SK-N-MC (cell line): ENCODE data around the gene SMCO4.
"Not testable (repeated sequence)": the region's sequence is repeated elsewhere in the genome, so short reads cannot be mapped to it uniquely, and the experiment has no call there.

Experiments
- DNase-seq: peaks from one replicate; pipeline ENCODE4 v3.0.0-alpha.2; 2011; ENCODE audit warnings: low read depth, low spot score
- H3K27ac ChIP-seq: fragments of 200-600 bp; sonication (generic); 2 replicates; pipeline ENCODE4 v1.5.1; 2016; ENCODE audit warnings: mixed run types
- H3K36me3 ChIP-seq: fragments of 200-600 bp; sonication (generic); 2 replicates; pipeline ENCODE4 v1.6.1; 2017; ENCODE audit warnings: antibody characterized with exemption, low read length, mixed read lengths; ENCODE audit not compliant: insufficient read depth
- H3K4me3 ChIP-seq: fragments of 200-600 bp; sonication (generic); 2 replicates; pipeline ENCODE4 v1.5.1; 2016
- H3K9ac ChIP-seq: fragments of 200-600 bp; sonication (generic); 2 replicates; pipeline ENCODE4 v1.8.0; 2017; ENCODE audit warnings: mixed run types, mixed read lengths; ENCODE audit not compliant: insufficient read length
- H3K9me3 ChIP-seq: fragments of 200-600 bp; sonication (generic); 2 replicates; pipeline ENCODE4 v1.6.1; 2017; ENCODE audit warnings: low read depth, mild to moderate bottlenecking, antibody characterized with exemption, low read length, moderate library complexity, mixed read lengths
- EZH2 ChIP-seq: fragments of 200-600 bp; sonication (generic); IDR thresholded peaks from one replicate; pipeline ENCODE4 v1.6.1; 2017; ENCODE audit warnings: antibody characterized with exemption
- FOXP2 ChIP-seq: optimal IDR thresholded peaks from 2 replicates; pipeline ENCODE3; 2011; ENCODE audit warnings: mild to moderate bottlenecking, moderate library complexity; ENCODE audit not compliant: insufficient read depth; ENCODE audit errors: extremely low read length, control extremely low read depth
- POLR2AphosphoS5 ChIP-seq: IDR thresholded peaks from 2 replicates; pipeline ENCODE4 v1.6.1; 2012; ENCODE audit warnings: mild to moderate bottlenecking, low read depth, low read length, borderline replicate concordance

SMCO4 gene

DNA sequence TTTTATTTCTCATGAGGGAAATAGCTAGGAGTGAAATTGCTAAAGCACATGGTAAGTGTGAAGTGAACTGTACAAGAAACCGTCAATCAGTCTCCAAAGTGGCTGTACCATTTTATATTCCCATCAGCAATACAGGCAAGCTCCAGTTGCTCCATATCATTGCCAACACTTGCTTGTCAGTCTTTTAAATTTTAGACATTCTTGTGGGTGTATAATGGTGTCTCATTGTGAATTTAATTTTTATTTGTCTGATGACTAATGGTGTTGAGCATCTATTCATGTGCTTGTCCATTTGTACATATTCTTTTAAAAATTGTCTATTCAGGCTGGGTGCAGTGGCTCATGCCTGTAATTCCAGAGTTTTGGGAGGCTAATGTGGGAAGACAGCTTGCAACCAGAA is 34.1 kb upstream of the SMCO4 start:
- Histone ChIP-seq H3K9me3 (peaks cover 3% of the 10 kb centered on the region; the same call in 1 of the 2 replicates), H3K27ac (no peak overlapping the region), H3K9ac (no peak overlapping the region), H3K4me3 (no peak overlapping the region), H3K36me3 (no peaks in the 10 kb centered on the region)
- DNase-seq: no peak
- TF ChIP-seq POLR2AphosphoS5: no peak
- no peak for TF ChIP-seq FOXP2
- no peak for TF ChIP-seq EZH2

DNA sequence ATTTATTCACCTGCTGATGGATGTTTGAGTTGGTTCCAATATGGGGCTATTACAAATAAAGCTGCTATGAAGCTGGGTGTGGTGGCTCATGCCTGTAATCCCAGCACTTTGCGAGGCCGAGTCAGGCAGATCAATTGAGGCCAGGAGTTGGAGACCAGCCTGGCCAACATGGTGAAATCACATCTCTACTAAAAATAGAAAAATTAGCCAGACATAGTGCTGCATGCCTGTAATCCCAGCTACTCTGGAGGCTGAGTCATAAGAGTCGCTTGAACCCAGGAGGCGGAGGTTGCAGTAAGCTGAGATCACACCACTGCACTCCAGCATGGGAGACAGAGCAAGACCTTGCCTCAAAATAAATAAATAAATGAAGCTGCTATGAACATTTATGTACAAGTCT is 33.7 kb upstream of the SMCO4 start:
- not testable (repeated sequence) for H3K27ac ChIP-seq, H3K9me3 ChIP-seq, H3K36me3 ChIP-seq, DNase-seq, H3K4me3 ChIP-seq, H3K9ac ChIP-seq

DNA sequence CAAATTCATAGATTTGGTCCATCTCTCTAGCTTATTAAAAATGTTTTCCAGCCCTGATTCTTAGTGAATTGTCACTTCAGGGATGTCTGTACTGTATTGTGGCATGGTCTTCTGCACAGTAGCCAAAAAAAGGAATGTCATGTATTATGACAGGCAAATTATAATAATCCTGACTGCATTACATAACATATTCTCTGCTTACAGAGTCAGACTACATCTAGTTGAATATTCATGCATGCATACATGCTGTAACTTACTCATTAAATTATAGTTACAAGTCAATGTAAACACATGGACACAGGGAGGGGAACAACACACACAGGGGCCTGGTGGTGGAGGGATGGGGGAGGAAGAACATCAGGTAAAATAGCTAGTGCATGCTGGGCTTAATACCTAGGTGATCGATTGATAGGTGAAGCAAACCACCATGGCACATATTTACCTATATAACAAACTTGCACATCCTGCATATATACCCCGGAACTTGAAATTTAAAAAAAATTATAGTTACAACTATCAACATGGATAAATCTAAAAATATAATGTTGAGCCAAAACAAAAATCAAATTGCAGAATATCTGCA is 31.5 kb upstream of the SMCO4 start:
- TF ChIP-seq FOXP2 (no peak), EZH2 (no peak), POLR2AphosphoS5 (no peak)
- H3K9ac ChIP-seq: no peak overlapping the region
- no peaks in the 10 kb centered on the region for H3K36me3 ChIP-seq
- H3K4me3 ChIP-seq: no peak overlapping the region
- peaks cover 3% of the 10 kb centered on the region; the same call in 1 of the 2 replicates for H3K9me3 ChIP-seq
- H3K27ac ChIP-seq: no peak overlapping the region
- DNase-seq: no peak

DNA sequence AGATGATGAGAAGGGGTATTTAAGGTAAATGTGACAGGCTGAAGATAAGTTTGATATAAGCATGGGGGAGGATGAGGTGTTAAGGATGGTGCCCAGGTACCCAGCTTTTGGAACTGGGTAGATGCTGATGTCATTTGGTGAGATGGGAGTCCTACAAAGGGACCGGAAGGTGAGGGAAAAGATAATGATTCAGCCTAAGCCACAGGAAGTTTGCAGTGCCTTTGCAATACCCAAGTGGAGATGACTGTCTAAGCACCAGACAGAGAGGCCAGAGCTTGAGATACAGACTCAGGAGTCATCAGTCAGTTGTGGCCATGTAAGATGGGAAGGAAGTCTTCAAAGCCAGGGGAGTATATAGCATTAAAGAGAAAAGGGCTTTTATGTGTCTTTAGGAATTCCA is 30.0 kb upstream of the SMCO4 start:
- Histone ChIP-seq H3K9ac (no peak overlapping the region), H3K36me3 (no peaks in the 10 kb centered on the region), H3K27ac (no peak overlapping the region), H3K4me3 (no peak overlapping the region), H3K9me3 (no peaks in the 10 kb centered on the region)
- no peak for TF ChIP-seq POLR2AphosphoS5
- no peak for TF ChIP-seq FOXP2
- TF ChIP-seq EZH2: no peak
- DNase-seq: no peak

DNA sequence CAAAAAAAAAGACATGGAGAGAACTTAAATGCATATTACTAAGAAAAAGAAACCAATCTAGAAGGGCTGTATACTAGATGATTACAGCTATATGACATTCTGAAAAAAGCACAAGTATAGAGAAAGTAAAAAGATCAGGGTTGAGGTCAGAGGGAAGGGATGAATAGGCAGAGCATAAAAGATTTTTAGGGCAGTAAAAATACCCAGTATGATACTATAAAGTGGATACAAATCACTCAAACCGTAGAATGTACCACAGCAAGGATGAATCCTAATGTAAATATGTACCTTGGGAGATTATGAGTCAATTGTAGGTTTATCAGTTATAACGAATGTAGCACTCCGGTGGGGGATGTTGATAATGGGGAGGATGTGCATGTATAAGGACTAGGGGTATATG is 29.4 kb upstream of the SMCO4 start:
- no peaks in the 10 kb centered on the region for H3K9me3 ChIP-seq
- TF ChIP-seq FOXP2 (no peak), POLR2AphosphoS5 (no peak), EZH2 (no peak)
- H3K27ac ChIP-seq: no peak overlapping the region
- H3K4me3 ChIP-seq: no peak overlapping the region
- no peak for DNase-seq
- H3K36me3 ChIP-seq: no peaks in the 10 kb centered on the region
- H3K9ac ChIP-seq: no peak overlapping the region

DNA sequence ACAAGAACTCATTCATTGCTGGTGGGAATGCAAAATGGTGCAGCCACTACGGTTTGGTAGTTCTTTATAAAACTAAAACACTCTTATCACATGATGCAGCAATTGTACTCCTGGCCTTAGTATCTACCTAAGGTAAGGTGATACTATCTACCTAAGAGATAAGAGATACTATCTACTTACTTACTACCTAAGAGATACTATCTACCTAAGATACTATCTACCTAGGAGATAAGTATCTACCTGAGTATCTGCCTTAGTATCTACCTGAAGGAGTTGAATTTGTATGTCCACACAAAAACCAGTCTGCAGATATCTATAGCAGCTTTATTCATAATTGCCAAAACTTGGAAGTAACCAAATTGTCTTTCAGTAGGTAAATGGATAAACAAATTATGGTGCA is 29.0 kb upstream of the SMCO4 start:
- DNase-seq: no peak
- Histone ChIP-seq H3K9ac (no peak overlapping the region), H3K36me3 (no peaks in the 10 kb centered on the region), H3K4me3 (no peak overlapping the region), H3K9me3 (no peaks in the 10 kb centered on the region), H3K27ac (no peak overlapping the region)
- TF ChIP-seq POLR2AphosphoS5 (no peak), EZH2 (no peak), FOXP2 (no peak)

DNA sequence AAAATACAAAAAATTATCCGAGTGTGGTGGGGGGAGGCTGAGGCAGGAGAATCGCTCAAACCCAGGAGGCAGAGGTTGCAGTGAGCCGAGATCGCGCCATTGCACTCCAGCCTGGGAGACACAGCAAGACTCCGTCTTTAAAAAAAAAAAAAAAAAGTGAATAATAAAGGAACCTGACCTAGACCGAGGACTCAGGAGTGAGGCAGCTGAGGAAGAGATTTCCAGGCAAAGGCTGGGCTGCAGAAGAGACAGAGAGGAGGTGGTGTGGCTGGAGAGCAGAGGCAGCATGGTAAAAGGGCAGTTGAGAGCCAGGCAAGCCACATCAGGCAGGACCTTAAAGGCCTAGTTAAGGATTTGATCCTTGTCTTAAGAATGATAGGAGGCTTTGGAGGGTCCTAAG is 28.4 kb upstream of the SMCO4 start:
- H3K9me3 ChIP-seq: no peaks in the 10 kb centered on the region
- no peak overlapping the region for H3K27ac ChIP-seq
- no peak overlapping the region for H3K4me3 ChIP-seq
- DNase-seq: no peak
- no peak overlapping the region for H3K9ac ChIP-seq
- TF ChIP-seq FOXP2: no peak
- no peak for TF ChIP-seq POLR2AphosphoS5
- TF ChIP-seq EZH2: no peak
- no peaks in the 10 kb centered on the region for H3K36me3 ChIP-seq

DNA sequence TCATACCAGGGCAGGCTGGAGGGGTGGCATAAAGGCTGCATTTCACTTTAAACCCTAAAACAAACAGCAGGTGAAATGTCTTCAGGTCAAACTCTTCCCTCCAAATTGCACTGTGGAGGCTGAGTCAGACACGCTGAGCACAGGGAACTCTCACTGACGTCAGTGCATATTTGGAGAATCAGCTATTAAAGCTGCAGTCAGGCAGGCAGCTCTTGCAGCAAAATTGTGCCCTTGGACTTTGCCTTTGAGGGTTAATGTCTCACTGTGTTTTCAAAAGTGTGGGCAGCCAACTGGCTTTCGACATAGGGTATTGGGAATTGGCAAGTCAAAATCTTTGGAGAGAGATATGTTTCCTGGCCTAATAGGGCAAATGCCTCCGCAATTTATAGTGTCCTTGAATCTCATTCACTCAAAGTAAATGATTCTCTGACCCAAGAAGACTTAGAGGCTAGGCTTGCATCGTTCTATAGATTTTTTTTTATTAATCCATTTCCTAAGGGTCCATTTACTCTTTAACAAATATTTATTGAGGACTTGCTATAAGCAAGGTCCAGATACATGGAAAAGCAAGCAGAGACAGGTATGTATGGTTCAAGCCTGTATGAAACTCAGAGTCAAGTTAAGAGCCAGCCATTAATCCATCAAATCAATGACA is 27.7 kb upstream of the SMCO4 start:
- Histone ChIP-seq H3K36me3 (no peaks in the 10 kb centered on the region), H3K9ac (no peak overlapping the region), H3K9me3 (no peaks in the 10 kb centered on the region), H3K27ac (no peak overlapping the region), H3K4me3 (no peak overlapping the region)
- DNase-seq: no peak
- TF ChIP-seq POLR2AphosphoS5 (no peak), EZH2 (no peak)

DNA sequence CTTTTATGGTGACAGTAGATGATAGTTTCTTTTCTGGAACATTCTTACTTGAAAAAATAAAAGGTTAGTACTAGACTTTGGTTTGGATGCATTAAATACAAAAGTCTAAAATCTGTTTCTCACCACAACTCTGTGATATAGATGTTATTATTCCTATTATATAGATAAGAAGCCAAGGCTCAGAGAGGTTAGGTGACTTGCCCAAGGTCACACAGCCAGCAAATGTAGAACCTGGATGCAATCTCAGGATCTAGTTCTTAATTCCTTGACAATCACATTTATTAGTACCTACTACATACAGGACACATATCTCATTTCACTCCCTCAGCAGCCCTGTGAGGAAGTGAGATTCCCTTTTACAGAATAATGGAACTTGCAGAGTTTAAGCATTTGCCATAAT is 26.3 kb upstream of the SMCO4 start:
- TF ChIP-seq EZH2: no peak
- H3K4me3 ChIP-seq: no peak overlapping the region
- no peak overlapping the region for H3K9ac ChIP-seq
- H3K36me3 ChIP-seq: no peaks in the 10 kb centered on the region
- no peaks in the 10 kb centered on the region for H3K9me3 ChIP-seq
- DNase-seq: no peak
- no peak overlapping the region for H3K27ac ChIP-seq

DNA sequence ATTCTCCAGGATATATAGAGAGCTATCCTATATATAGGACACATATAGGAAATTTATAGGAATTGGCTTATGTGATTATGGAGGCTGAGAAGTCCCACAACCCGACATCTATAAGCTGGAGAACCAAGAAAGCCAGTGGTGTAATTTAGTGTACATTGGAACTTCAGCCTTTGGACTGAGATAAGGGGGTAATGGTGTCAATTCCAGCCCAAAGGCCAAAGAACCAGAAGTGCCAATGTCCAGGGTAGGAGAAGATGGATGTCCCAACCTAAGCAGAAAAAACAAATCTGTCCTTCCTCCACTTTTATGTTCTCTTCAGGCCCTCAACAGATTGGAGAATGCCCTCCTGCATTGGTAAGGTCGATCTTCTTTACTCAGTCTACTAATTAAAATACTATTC is 25.5 kb upstream of the SMCO4 start:
- H3K36me3 ChIP-seq: no peaks in the 10 kb centered on the region
- no peak overlapping the region for H3K9ac ChIP-seq
- DNase-seq: no peak
- H3K9me3 ChIP-seq: no peaks in the 10 kb centered on the region
- TF ChIP-seq POLR2AphosphoS5 (no peak), FOXP2 (no peak), EZH2 (no peak)
- H3K4me3 ChIP-seq: no peak overlapping the region
- H3K27ac ChIP-seq: no peak overlapping the region
